ENCODE data around the gene FBH1. TPM values are rescaled to one million over a fixed set of nuclear protein-coding genes. Genes with fewer than 3 reads are reported as not detected.

The FBH1 gene
- total RNA-seq, 1 experiment from 2014 or later: 22.0 TPM

DNA sequence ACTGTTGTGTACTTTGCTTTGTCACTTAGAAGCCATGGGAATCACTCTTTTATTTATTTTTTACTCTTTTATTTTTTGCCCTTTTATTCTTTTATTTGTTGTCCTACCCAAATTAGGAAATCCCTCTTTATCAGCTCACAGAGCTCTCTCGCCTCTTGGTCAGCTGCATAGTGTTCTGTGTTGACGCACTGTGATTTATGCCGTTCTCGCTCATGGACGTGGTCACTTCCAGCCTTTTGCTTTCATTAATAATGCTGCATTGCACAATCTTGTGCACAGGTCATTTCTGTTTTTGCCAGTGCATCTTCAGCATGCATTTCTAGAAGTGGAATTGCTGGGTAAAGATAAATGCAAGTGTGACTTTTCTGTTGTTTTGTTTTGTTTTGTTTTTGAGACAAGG is 42.3 kb downstream of the FBH1 start:
- no peak overlapping the region for H3K27ac ChIP-seq (ENCODE audit: low read length)
- H4K20me1 ChIP-seq (ENCODE audit: low read length): no peaks in the 10 kb centered on the region
- CTCF ChIA-PET: no interaction called here
- H2AFZ ChIP-seq (ENCODE audit: low read length): no peak overlapping the region
- H3K27me3 ChIP-seq (ENCODE audit: low read length): no peaks in the 10 kb centered on the region
- no peaks in the 10 kb centered on the region for H3K36me3 ChIP-seq (ENCODE audit: low read depth, low read length)
- intact Hi-C loops (cut with micrococcal nuclease): no loop called here
- TF ChIP-seq EZH2 (IDR thresholded peaks at IDR 0.05; ENCODE audit: low read length, unreplicated experiment): no peak
- TF ChIP-seq, protein P1, sequence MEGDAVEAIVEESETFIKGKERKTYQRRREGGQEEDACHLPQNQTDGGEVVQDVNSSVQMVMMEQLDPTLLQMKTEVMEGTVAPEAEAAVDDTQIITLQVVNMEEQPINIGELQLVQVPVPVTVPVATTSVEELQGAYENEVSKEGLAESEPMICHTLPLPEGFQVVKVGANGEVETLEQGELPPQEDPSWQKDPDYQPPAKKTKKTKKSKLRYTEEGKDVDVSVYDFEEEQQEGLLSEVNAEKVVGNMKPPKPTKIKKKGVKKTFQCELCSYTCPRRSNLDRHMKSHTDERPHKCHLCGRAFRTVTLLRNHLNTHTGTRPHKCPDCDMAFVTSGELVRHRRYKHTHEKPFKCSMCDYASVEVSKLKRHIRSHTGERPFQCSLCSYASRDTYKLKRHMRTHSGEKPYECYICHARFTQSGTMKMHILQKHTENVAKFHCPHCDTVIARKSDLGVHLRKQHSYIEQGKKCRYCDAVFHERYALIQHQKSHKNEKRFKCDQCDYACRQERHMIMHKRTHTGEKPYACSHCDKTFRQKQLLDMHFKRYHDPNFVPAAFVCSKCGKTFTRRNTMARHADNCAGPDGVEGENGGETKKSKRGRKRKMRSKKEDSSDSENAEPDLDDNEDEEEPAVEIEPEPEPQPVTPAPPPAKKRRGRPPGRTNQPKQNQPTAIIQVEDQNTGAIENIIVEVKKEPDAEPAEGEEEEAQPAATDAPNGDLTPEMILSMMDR (conservative IDR thresholded peaks at IDR 0.05; ENCODE audit: low read depth, low read length): no peak
- no peak for TF ChIP-seq EZH2phosphoT487 (IDR thresholded peaks at IDR 0.05; ENCODE audit: borderline replicate concordance, low read length)
- no peaks in the 10 kb centered on the region for H3K9me3 ChIP-seq (ENCODE audit: low read length)
- DNase-seq (no peak), ATAC-seq (no peak)
- H3F3A ChIP-seq (ENCODE audit: low read length, unreplicated experiment): no peaks in the 10 kb centered on the region
- BruUV-seq (replicated peaks): no TSS peak
- no peaks in the 10 kb centered on the region for H3K9me2 ChIP-seq (replicated peaks; ENCODE audit: low read length)
- H3K9ac ChIP-seq (ENCODE audit: low read length): no peak overlapping the region
- POLR2A ChIA-PET (ENCODE audit: unreplicated experiment): no interaction called here
- H3K79me2 ChIP-seq (ENCODE audit: low read length): no peaks in the 10 kb centered on the region
- H3K4me2 ChIP-seq (ENCODE audit: low read length): no peak overlapping the region
- no peak overlapping the region for H3K4me3 ChIP-seq (ENCODE audit: low read length)
- no peaks in the 10 kb centered on the region for H3K4me1 ChIP-seq (ENCODE audit: insufficient read depth, low read length)

DNA sequence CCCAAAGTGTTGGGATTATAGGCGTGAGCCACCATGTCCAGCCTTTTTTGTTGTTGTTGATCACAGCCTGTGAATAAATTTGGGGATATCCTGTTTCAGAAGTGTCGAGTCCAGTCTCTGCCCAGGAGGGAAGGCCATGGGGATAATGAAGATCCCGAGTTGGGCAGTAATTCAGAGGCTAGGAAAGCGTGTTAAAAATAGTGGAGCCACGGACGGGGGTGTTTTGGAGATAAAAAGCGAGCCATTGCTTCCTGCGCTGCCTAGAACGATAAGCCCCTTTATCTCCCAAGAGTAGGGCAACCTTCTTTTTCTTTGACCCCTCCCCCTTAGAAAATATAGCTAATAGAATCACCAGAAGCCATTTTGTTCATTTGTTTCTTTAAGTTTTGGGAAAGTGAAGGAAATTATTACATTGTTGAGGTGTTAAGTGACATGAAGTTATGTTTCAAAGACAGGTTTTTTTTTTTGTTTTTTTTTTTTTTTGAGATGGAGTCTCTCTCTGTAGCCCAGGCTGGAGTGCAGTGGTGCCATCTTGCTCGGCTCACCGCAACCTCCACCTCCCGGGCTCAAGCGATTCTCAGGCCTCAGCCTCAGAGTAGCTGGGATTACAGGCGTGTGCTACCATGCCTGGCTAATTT is 44.0 kb downstream of the FBH1 start:
- H3K4me1 ChIP-seq (ENCODE audit: insufficient read depth, low read length): no peaks in the 10 kb centered on the region
- no peak for ATAC-seq
- H3K79me2 ChIP-seq (ENCODE audit: low read length): no peaks in the 10 kb centered on the region
- no peaks in the 10 kb centered on the region for H3F3A ChIP-seq (ENCODE audit: low read length, unreplicated experiment)
- no peak overlapping the region for H3K4me2 ChIP-seq (ENCODE audit: low read length)
- no peak overlapping the region for H2AFZ ChIP-seq (ENCODE audit: low read length)
- POLR2A ChIA-PET (ENCODE audit: unreplicated experiment): no interaction called here
- intact Hi-C loops (cut with micrococcal nuclease): no loop called here
- no peak overlapping the region for H3K9ac ChIP-seq (ENCODE audit: low read length)
- no peaks in the 10 kb centered on the region for H3K9me3 ChIP-seq (ENCODE audit: low read length)
- no peak overlapping the region for H3K4me3 ChIP-seq (ENCODE audit: low read length)
- no peaks in the 10 kb centered on the region for H3K36me3 ChIP-seq (ENCODE audit: low read depth, low read length)
- CTCF ChIA-PET: no interaction called here
- DNase-seq: no peak
- no peaks in the 10 kb centered on the region for H4K20me1 ChIP-seq (ENCODE audit: low read length)
- no peaks in the 10 kb centered on the region for H3K9me2 ChIP-seq (replicated peaks; ENCODE audit: low read length)
- no TSS peak for BruUV-seq (replicated peaks)
- no peaks in the 10 kb centered on the region for H3K27me3 ChIP-seq (ENCODE audit: low read length)
- no peak overlapping the region for H3K27ac ChIP-seq (ENCODE audit: low read length)
- TF ChIP-seq EZH2 (IDR thresholded peaks at IDR 0.05; ENCODE audit: low read length, unreplicated experiment): no peak
- TF ChIP-seq, protein P1 (conservative IDR thresholded peaks at IDR 0.05; ENCODE audit: low read depth, low read length): no peak
- TF ChIP-seq EZH2phosphoT487 (IDR thresholded peaks at IDR 0.05; ENCODE audit: borderline replicate concordance, low read length): no peak

DNA sequence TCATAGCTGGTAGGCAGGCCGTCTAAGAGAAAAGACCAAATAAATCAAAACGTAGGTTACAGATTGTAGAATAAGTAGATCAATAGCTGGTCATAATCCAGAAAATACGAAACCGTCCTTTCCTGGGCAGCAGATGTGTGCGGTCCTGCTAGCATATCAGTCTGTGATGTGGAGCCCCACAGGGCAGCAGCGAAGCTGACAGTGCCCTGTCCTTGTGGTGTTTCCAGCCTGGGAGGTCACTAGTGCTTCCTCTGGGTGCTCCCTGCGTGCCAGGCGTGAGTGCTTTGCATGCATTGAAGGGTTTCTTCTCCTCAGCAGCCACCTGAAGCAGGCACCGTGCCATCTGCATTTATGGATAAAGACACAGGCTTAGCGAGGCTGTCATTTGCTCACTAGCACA is 45.6 kb downstream of the FBH1 start:
- Histone ChIP-seq H3K27me3 (ENCODE audit: low read length) (no peaks in the 10 kb centered on the region), H3K4me2 (ENCODE audit: low read length) (no peak overlapping the region), H2AFZ (ENCODE audit: low read length) (no peak overlapping the region), H3K27ac (ENCODE audit: low read length) (no peak overlapping the region), H3K9me2 (replicated peaks; ENCODE audit: low read length) (no peaks in the 10 kb centered on the region), H3K4me3 (ENCODE audit: low read length) (no peak overlapping the region), H3K4me1 (ENCODE audit: insufficient read depth, low read length) (no peaks in the 10 kb centered on the region), H3K79me2 (ENCODE audit: low read length) (no peaks in the 10 kb centered on the region), H3K9ac (ENCODE audit: low read length) (no peak overlapping the region), H4K20me1 (ENCODE audit: low read length) (no peaks in the 10 kb centered on the region), H3K36me3 (ENCODE audit: low read depth, low read length) (no peaks in the 10 kb centered on the region), H3K9me3 (ENCODE audit: low read length) (no peaks in the 10 kb centered on the region), H3F3A (ENCODE audit: low read length, unreplicated experiment) (no peaks in the 10 kb centered on the region)
- DNase-seq (no peak), ATAC-seq (no peak)
- CTCF ChIA-PET: interaction anchor here (0.5 kb wide), 1 partner anchor 74 kb away, joined by 3 read pairs; no protein-coding TSS in a partner anchor
- intact Hi-C loops (cut with micrococcal nuclease): no loop called here
- POLR2A ChIA-PET (ENCODE audit: unreplicated experiment): no interaction called here
- TF ChIP-seq EZH2phosphoT487 (IDR thresholded peaks at IDR 0.05; ENCODE audit: borderline replicate concordance, low read length) (no peak), EZH2 (IDR thresholded peaks at IDR 0.05; ENCODE audit: low read length, unreplicated experiment) (no peak)
- TF ChIP-seq, protein P1 (conservative IDR thresholded peaks at IDR 0.05; ENCODE audit: low read depth, low read length): no peak
- no TSS peak for BruUV-seq (replicated peaks)
